ENCODE results near the gene TBPL1. TPM values are rescaled to one million over a fixed set of nuclear protein-coding genes. Genes with fewer than 3 reads are reported as not detected.

TBPL1 gene
- total RNA-seq, 1 donor from 2014 or later = 35.7 TPM

DNA sequence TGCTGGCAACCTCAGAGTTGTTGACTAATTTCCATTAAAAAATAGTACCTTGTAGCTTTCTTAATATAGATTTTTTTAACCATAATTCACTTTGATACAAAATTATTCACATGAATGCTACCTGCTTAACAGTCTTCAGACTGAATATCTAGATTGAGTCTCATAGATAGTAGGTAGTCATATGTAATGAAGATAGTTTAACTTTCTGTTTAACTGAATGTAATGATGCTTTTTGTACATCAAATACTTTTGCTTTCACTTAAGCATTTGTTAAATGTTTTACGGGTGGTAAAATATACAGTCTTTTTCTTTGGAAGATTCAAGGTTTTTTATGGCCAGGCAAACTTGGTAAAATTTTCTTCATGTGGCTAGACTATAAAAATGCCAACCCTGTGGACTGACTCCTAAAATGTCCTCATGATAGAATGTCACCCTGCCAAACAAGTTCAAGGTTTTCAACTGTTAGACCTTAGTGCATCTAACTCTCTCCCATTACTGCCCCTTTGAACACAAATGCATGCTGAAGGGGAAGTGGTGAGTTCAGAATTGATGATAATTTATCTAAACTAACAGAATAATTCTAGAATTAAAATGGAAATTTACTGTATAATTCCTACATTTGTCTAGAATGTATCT is 16.4 kb downstream of the TBPL1 start:
- H3K36me3 Mint-ChIP-seq (ENCODE audit: low read depth) = peaks cover 8% of the 10 kb centered on the region
- H3K4me3 Mint-ChIP-seq = no peak overlapping the region
- no peak for DNase-seq
- TF ChIP-seq, protein P1, sequence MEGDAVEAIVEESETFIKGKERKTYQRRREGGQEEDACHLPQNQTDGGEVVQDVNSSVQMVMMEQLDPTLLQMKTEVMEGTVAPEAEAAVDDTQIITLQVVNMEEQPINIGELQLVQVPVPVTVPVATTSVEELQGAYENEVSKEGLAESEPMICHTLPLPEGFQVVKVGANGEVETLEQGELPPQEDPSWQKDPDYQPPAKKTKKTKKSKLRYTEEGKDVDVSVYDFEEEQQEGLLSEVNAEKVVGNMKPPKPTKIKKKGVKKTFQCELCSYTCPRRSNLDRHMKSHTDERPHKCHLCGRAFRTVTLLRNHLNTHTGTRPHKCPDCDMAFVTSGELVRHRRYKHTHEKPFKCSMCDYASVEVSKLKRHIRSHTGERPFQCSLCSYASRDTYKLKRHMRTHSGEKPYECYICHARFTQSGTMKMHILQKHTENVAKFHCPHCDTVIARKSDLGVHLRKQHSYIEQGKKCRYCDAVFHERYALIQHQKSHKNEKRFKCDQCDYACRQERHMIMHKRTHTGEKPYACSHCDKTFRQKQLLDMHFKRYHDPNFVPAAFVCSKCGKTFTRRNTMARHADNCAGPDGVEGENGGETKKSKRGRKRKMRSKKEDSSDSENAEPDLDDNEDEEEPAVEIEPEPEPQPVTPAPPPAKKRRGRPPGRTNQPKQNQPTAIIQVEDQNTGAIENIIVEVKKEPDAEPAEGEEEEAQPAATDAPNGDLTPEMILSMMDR (IDR thresholded peaks at IDR 0.05) = no peak
- POLR2A ChIA-PET = interaction anchor here (0.6 kb wide), 1 partner anchor 13 kb away, joined by 8 read pairs; no protein-coding TSS in a partner anchor
- H3K27me3 Mint-ChIP-seq = no peaks in the 10 kb centered on the region
- H3K4me1 Mint-ChIP-seq = peaks cover 54% of the 10 kb centered on the region
- no peak for ATAC-seq (ENCODE audit: low read depth)
- intact Hi-C loops (cut with micrococcal nuclease) = no loop called here
- no peak overlapping the region for H3K27ac Mint-ChIP-seq
- CTCF ChIA-PET = interaction anchor here (0.7 to 1.2 kb wide), 2 partner anchors 128 kb away, joined by 3 to 4 read pairs; no protein-coding TSS in a partner anchor
- H3K9me3 Mint-ChIP-seq = no peaks in the 10 kb centered on the region

DNA sequence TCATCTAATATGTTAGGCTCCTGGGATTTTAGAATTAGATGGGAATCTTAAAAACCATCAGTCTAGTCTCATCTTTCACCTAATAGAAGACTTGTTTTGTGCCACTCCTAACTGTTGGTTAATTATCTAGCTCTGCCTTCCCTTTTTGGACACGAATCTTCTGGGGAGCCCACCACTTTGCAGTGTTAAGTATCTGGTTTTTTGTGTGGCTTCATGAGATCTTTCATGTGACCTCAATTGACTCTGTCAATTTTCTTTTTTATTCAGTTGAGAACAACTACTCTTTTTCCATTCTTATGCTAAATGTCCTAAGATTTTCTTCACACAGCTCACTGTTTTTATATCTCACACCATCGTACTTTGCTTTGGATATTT is 16.9 kb downstream of the TBPL1 start:
- H3K27ac Mint-ChIP-seq = no peak overlapping the region
- no peaks in the 10 kb centered on the region for H3K27me3 Mint-ChIP-seq
- DNase-seq (no peak), ATAC-seq (ENCODE audit: low read depth) (no peak)
- peaks cover 8% of the 10 kb centered on the region for H3K36me3 Mint-ChIP-seq (ENCODE audit: low read depth)
- CTCF ChIA-PET = interaction anchor here (1.2 kb wide), 1 partner anchor 127 kb away, joined by 4 read pairs; no protein-coding TSS in a partner anchor
- intact Hi-C loops (cut with micrococcal nuclease) = no loop called here
- POLR2A ChIA-PET = interaction anchor here (1.2 kb wide), 1 partner anchor 17 kb away, joined by 3 read pairs; the partner anchor contains the start of gene TBPL1
- no peak overlapping the region for H3K4me3 Mint-ChIP-seq
- H3K4me1 Mint-ChIP-seq = peaks cover 48% of the 10 kb centered on the region
- no peaks in the 10 kb centered on the region for H3K9me3 Mint-ChIP-seq
- TF ChIP-seq, protein P1 (IDR thresholded peaks at IDR 0.05) = no peak

DNA sequence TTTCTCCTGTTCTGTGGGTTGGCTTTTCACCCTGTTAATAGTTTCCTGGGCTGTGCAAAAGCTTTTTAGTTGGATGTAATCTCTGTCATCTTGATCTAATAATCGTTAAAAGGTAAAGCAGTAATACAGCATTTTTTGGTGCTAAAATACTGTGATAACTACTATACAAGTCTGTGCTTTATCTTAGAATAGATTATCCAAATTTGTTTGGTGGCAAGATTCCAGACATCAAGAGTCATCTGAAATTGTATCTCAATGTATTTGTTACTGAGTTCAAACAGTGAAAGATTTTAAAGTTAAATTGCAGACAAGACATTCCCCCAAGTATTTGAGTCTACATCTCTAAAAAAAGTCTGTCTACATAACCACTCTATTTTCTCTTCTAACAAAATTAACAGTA is 18.8 kb downstream of the TBPL1 start:
- intact Hi-C loops (cut with micrococcal nuclease) = no loop called here
- no peaks in the 10 kb centered on the region for H3K27me3 Mint-ChIP-seq
- DNase-seq (no peak), ATAC-seq (ENCODE audit: low read depth) (no peak)
- H3K36me3 Mint-ChIP-seq (ENCODE audit: low read depth) = peaks cover 9% of the 10 kb centered on the region
- H3K4me3 Mint-ChIP-seq = no peak overlapping the region
- POLR2A ChIA-PET = no interaction called here
- no peak overlapping the region for H3K27ac Mint-ChIP-seq
- no peaks in the 10 kb centered on the region for H3K9me3 Mint-ChIP-seq
- peaks cover 31% of the 10 kb centered on the region for H3K4me1 Mint-ChIP-seq
- CTCF ChIA-PET = interaction anchor here (2.3 kb wide), 1 partner anchor 10 kb away, joined by 12 read pairs; no protein-coding TSS in a partner anchor
- TF ChIP-seq, protein P1 (IDR thresholded peaks at IDR 0.05) = no peak

DNA sequence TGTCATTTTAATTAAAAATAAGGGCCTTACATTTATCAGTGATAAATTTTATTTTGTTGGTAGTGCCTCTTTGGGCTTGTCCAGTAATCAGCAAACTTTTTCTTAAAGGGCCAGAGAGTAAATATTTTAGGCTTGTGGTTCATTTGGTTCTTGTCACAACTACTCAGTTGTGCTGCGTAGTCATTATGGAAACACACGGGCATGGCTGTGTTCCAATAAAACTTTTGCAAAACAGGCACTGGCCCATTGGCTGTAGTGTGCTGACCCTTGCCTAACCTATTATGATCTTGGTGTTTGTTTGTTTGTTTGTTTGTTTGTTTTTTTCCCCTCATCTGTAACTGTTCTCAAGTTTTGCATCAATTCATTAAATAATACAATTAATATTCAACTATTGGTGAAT is 19.4 kb downstream of the TBPL1 start:
- H3K4me3 Mint-ChIP-seq = no peak overlapping the region
- no peak overlapping the region for H3K27ac Mint-ChIP-seq
- no peak for ATAC-seq (ENCODE audit: low read depth)
- intact Hi-C loops (cut with micrococcal nuclease) = no loop called here
- H3K36me3 Mint-ChIP-seq (ENCODE audit: low read depth) = peaks cover 9% of the 10 kb centered on the region
- no peak for DNase-seq
- ChIA-PET POLR2A (interaction anchor here (1.1 kb wide), 1 partner anchor 21 kb away, joined by 4 read pairs; no protein-coding TSS in a partner anchor), CTCF (interaction anchor here (0.7 to 3.3 kb wide), 17 partner anchors 8 to 206 kb away, joined by 3 to 51 read pairs (median 5); partner anchors contain the start of genes SLC2A12 and TBPL1)
- H3K9me3 Mint-ChIP-seq = no peaks in the 10 kb centered on the region
- no peaks in the 10 kb centered on the region for H3K27me3 Mint-ChIP-seq
- H3K4me1 Mint-ChIP-seq = peaks cover 25% of the 10 kb centered on the region
- TF ChIP-seq, protein P1 (IDR thresholded peaks at IDR 0.05) = no peak
